NCI-H1436 treated with DMSO at 0.1 percent for 48 hours (cell line): ENCODE data around the gene ATRX.
"Not testable (repeated sequence)": the region's sequence is repeated elsewhere in the genome, so short reads cannot be mapped to it uniquely, and the experiment has no call there.

ENCODE experiments used
- DNase-seq: peaks from one replicate; lab custom pipeline; 2025; lab: John Stamatoyannopoulos, UW

ATRX gene

DNA sequence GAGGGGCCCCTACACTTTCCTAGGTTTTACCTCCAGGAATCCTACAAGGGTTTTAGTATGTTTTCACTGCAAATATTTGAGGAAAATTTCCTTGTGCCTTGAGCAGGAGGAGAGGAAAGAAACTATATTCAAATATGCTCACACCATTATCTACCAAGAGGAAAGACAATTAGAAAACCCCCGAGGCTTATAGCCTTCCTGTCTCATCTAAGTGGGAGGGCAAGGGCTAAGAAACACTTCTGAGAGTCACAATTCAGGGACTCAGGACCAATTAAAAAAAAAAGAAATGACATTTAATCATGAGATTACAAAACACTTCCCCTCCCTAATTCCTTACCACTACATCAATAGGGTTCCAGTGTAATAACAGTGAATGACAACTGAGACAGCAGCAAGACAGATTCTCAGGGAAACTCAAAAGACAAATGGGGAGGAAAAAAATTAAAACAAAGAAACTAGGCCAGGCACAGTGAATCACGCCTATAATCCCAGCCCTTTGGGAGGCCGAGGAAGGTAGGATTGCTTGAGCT lies 45.6 kb downstream of the ATRX start:
- DNase-seq = no peak

DNA sequence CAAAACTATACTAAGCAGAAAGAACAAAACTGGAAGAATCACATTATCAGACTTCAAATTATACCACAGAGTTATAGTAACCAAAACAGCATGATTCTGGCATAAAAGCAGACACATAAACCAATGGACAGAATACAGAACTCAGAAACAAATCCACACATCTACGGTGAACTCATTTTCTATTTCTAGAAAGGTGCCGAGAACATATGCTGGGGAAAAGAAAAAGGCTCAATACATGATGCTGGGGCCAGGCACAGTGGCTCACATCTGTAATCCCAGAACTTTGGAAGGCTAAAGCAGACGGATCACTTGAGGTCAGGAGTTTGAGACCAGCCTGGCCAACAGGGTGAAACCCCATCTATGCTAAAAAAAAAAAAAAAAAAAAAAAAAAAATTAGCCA lies 52.7 kb downstream of the ATRX start:
- no peak for DNase-seq

- DNase-seq = no peak
These were observed 54.1 kb downstream of the ATRX start for GRCh38 chrX:77731821-77732419.

DNA sequence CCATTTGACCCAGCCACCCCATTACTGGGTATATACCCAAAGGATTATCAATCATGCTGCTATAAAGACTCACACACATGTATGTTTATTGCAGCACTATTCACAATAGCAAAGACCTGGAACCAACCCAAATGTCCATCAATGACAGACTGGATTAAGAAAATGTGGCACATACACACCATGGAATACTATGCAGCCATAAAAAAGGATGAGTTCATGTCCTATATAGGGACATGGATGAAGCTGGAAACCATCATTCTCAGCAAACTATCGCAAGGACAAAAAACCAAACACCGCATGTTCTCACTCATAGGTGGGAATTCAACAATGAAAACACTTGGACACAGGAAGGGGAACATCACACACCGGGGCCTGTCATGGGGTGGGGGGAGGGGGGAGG lies 59.9 kb downstream of the ATRX start:
- DNase-seq = not testable (repeated sequence)

DNA sequence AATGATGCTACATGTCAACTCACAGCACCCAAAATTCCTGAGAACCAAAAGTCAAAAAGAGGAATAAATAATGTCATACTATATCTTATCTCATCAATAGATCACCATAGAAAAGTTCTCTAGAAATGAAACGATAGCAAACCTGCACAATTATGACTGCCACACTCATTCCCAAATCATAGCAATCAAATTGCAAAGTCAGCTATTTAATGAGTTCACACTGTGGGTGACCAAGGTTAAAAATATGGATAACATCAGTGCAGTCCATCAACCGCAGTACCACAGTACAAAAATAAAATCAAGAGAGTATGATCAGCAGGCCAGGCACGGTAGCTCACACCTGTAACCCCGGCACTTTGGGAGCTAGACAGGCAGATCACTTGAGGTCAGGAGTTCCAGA lies 62.3 kb downstream of the ATRX start:
- DNase-seq = no peak

- DNase-seq = no peak
These were observed 66.6 kb downstream of the ATRX start for GRCh38 chrX:77719388-77719787.

- DNase-seq = no peak
These were observed 81.1 kb downstream of the ATRX start for GRCh38 chrX:77704881-77705280.

GRCh38 chrX:77698242-77698641 lies 87.8 kb downstream of the ATRX start:
- DNase-seq = no peak

DNA sequence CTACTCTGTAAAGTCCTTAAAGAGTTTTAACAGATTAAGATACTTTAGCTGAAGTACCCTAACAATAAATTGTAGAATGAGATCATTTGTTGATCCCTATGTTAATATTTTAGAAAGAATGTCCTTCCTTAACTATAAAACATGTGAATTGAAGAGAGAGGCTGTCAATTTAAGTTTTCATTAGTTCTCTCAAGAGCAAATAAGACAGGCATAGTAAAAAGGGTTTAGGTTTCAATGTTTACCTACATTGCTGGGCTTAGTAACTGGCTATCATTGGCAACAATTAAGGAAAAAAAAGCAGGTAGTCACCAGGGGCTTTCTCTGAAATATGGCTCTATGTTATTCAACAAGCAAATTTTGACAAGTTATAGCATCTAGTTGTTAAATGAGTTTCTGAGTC lies 91.5 kb downstream of the ATRX start:
- peak; percentile 22 for DNase-seq

DNA sequence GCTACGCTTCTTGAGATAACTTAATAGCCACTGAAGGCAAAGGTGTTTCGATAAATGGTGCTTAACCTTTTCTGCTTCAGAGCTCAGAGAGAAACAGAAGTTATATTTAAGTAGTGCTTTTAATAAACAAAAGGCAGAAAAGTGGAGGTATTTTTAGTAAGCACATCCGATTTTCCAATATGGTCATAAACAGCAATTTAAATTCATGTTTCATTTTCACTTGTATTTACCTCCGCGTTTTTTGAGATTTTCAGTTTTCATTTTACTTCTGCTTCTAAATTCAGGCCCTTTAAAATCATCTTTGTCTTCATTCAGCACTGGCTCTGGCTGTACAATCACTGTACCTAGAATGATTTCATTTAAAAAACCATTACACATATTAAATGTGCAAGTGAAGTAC lies 92.4 kb downstream of the ATRX start:
- DNase-seq = no peak

DNA sequence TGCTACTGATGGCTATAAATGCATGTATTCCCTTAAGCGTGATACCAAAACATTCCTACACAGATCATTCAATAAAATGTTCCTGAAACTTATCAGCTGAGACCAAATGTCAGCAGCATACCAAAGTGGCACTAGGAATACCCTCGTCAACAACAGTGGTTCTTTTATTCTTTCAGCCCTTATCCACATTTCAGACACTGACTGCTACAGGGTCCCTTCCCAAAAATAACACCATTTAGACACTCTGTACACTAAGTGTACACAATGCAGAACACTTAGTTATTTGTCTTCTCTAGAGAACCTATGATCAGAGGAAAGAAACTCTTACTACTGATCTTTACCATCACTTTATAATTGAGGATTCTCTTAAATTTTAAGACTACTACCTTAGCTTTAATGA lies 94.1 kb downstream of the ATRX start:
- no peak for DNase-seq

DNA sequence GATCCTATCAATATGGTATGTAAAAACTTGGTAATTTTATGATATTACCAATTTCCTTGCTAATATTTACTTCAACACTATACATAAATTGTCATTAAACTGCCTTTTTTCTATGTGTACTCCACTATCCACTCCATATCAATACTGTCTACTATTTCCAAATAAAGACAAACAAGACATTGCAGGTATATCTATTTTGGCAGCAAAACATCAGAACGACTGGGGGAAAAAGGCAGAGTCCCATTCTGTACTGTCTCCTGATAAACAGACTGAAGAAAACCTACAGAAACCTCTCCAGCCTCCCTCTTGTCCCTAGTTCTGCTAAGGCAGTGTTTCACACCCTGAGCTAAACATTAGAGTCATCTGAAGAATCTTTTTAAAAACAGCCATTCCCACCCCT lies 96.6 kb downstream of the ATRX start:
- no peak for DNase-seq

GRCh38 chrX:77685683-77686082 lies 100.3 kb downstream of the ATRX start:
- not testable (repeated sequence) for DNase-seq

GRCh38 chrX:77679144-77679543 lies 106.9 kb downstream of the ATRX start:
- DNase-seq = no peak

GRCh38 chrX:77675986-77676385 lies 110.0 kb downstream of the ATRX start:
- no peak for DNase-seq

- no peak for DNase-seq
These were observed 117.4 kb downstream of the ATRX start for GRCh38 chrX:77668391-77669237.

GRCh38 chrX:77658886-77659285 lies 127.1 kb downstream of the ATRX start:
- no peak for DNase-seq

- no peak for DNase-seq
These were observed 133.9 kb downstream of the ATRX start for GRCh38 chrX:77652095-77652494.

GRCh38 chrX:77640702-77641101 lies 145.3 kb downstream of the ATRX start:
- DNase-seq = no peak

GRCh38 chrX:77639820-77640219 lies 146.2 kb downstream of the ATRX start:
- no peak for DNase-seq

DNA sequence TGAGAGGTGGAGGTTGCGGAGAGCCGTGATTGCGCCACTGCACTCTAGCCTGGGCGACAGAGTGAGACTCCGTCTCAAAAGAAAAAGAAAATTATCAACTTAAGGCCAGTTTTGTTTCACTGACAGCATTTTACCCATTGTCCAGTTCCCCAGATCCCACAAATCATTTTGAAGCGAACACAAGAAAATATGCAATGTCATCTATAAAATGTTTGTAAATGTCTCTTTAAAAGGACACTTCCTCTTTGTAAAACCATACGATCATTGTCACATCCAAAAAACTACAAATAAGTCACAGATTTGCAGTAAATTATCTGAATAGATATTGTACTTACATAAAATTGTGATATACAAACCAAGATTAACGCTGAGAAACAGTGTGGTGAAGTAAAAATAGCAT lies 147.6 kb downstream of the ATRX start:
- DNase-seq = no peak

DNA sequence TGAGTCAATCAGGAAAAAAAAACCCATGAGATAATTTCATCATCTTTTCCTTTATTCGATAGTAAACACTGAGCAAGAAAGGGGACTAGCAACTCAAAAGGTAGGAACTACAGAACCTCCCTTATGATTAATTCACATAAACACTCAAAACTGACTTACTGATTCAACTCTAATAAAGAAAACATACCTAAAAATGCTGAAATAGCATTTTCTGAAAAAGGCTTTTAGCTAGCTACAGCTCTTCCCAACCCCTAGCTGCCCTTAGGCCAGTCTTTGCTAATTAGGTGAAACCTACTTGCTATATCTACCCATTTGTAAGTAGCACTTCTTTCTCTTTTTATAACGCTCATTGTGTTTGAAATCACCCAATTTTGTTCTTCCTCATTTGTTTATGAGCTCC lies 150.6 kb downstream of the ATRX start:
- no peak for DNase-seq

GRCh38 chrX:77628294-77629025 lies 157.6 kb downstream of the ATRX start:
- no peak for DNase-seq
